Activated T-cell treated with anti-CD3 and anti-CD28 coated beads for 4 hours (primary cell): Measurements from ENCODE around the gene ZNF134.
A peak's percentile ranks its signal among the peaks of the same experiment; 100 is the strongest.

Experiments used
- DNase-seq: peaks from one replicate; pipeline ENCODE4 v3.0.0-alpha.2; 2020

The ZNF134 gene

GRCh38 chr19:57613941-57614743 is at the start of gene ZNF134:
Gene ZNF134 (plus strand): TSS chr19:57614242. CDS start chr19:57619469, 5,227 bp downstream.
- DNase-seq: peak; percentile 77

- no peak for DNase-seq
These were observed 47.4 kb upstream of the ZNF134 start for GRCh38 chr19:57566396-57567265.

GRCh38 chr19:57570707-57571106 is 43.3 kb upstream of the ZNF134 start:
- no peak for DNase-seq

- no peak for DNase-seq
These were observed 41.6 kb upstream of the ZNF134 start for GRCh38 chr19:57572415-57572947.

GRCh38 chr19:57576661-57577060 is 37.4 kb upstream of the ZNF134 start:
- no peak for DNase-seq

GRCh38 chr19:57578487-57579205 is 35.4 kb upstream of the ZNF134 start, which contains the start of gene ZNF416:
Gene ZNF416 (minus strand): TSS chr19:57578911. CDS start chr19:57578704, 207 bp downstream.
- DNase-seq: peak; percentile 92

- no peak for DNase-seq
These were observed 30.9 kb upstream of the ZNF134 start for GRCh38 chr19:57583104-57583520.

GRCh38 chr19:57583521-57584416 is 30.3 kb upstream of the ZNF134 start, which contains the start of gene ZIK1:
Gene ZIK1 (plus strand): TSS chr19:57584145. CDS start chr19:57584357, 212 bp downstream.
- peak; percentile 78 for DNase-seq

GRCh38 chr19:57587529-57587928 is 26.5 kb upstream of the ZNF134 start:
- no peak for DNase-seq

- no peak for DNase-seq
These were observed 14.7 kb upstream of the ZNF134 start for GRCh38 chr19:57599377-57599760.

GRCh38 chr19:57599761-57600383 is 14.2 kb upstream of the ZNF134 start, which contains the start of gene ZNF530:
Gene ZNF530 (plus strand): TSS chr19:57599885. CDS start chr19:57604346, 4,461 bp downstream.
- DNase-seq: peak; percentile 74

- no peak for DNase-seq
These were observed 7.1 kb upstream of the ZNF134 start for GRCh38 chr19:57606931-57607330.

GRCh38 chr19:57611113-57611512 is 2.9 kb upstream of the ZNF134 start:
- no peak for DNase-seq

- no peak for DNase-seq
These were observed 1.3 kb downstream of the ZNF134 start for GRCh38 chr19:57615346-57615745.

- DNase-seq: no peak
These were observed 6.8 kb downstream of the ZNF134 start for GRCh38 chr19:57620673-57621348.

- DNase-seq: no peak
These were observed 9.0 kb downstream of the ZNF134 start for GRCh38 chr19:57623091-57623490.

GRCh38 chr19:57632987-57633831 is 19.2 kb downstream of the ZNF134 start, which contains the start of gene ZNF211:
Gene ZNF211 (plus strand): TSS chr19:57633168. CDS start chr19:57633347, 179 bp downstream.
- DNase-seq: peak; percentile 78

GRCh38 chr19:57633832-57634131 is 19.7 kb downstream of the ZNF134 start:
- DNase-seq: no peak

- no peak for DNase-seq
These were observed 23.3 kb downstream of the ZNF134 start for GRCh38 chr19:57637379-57637778.
